ENCODE data around the gene DYDC2. TPM values are rescaled to one million over a fixed set of nuclear protein-coding genes. Genes with fewer than 3 reads are reported as not detected.

Gene DYDC2
- total RNA-seq, 1 donor from 2014 or later, result 0.10 TPM

- no peak for DNase-seq
Measured at GRCh38 chr10:80372675-80373074, 16.1 kb downstream of the DYDC2 start.

GRCh38 chr10:80373502-80373901, 16.9 kb downstream of the DYDC2 start:
- no peak for DNase-seq

GRCh38 chr10:80379701-80380100, 23.1 kb downstream of the DYDC2 start:
- DNase-seq, result no peak

- no peak for DNase-seq
Measured at GRCh38 chr10:80380185-80380584, 23.6 kb downstream of the DYDC2 start.

GRCh38 chr10:80382989-80383388, 26.4 kb downstream of the DYDC2 start:
- DNase-seq, result peak; percentile 12

GRCh38 chr10:80390740-80391139, 34.2 kb downstream of the DYDC2 start:
- no peak for DNase-seq

GRCh38 chr10:80392250-80392649, 35.7 kb downstream of the DYDC2 start:
- DNase-seq, result no peak

GRCh38 chr10:80394358-80394916, 37.9 kb downstream of the DYDC2 start:
- no peak for DNase-seq

GRCh38 chr10:80397014-80397413, 40.4 kb downstream of the DYDC2 start:
- DNase-seq, result no peak

- no peak for DNase-seq
Measured at GRCh38 chr10:80400136-80400804, 43.7 kb downstream of the DYDC2 start.

GRCh38 chr10:80405035-80405434, 48.5 kb downstream of the DYDC2 start:
- no peak for DNase-seq

- DNase-seq, result peak; percentile 53
Measured at GRCh38 chr10:80405626-80406025, 49.0 kb downstream of the DYDC2 start.

GRCh38 chr10:80406204-80406603, 49.6 kb downstream of the DYDC2 start:
- peak; percentile 22 for DNase-seq

GRCh38 chr10:80407812-80408241, 51.2 kb downstream of the DYDC2 start:
- DNase-seq, result no peak

- DNase-seq, result no peak
Measured at GRCh38 chr10:80408242-80409101, 51.9 kb downstream of the DYDC2 start, which contains the start of gene PRXL2A. TSS of gene PRXL2A (plus strand) at chr10:80408551. CDS start at chr10:80420468, 11,917 bp downstream.

GRCh38 chr10:80409121-80409520, 52.5 kb downstream of the DYDC2 start:
- DNase-seq, result no peak

GRCh38 chr10:80410122-80410521, 53.5 kb downstream of the DYDC2 start:
- DNase-seq, result no peak

- no peak for DNase-seq
Measured at GRCh38 chr10:80410578-80411145, 54.1 kb downstream of the DYDC2 start.

- no peak for DNase-seq
Measured at GRCh38 chr10:80411267-80411668, 54.7 kb downstream of the DYDC2 start.

- no peak for DNase-seq
Measured at GRCh38 chr10:80411681-80412220, 55.2 kb downstream of the DYDC2 start.

GRCh38 chr10:80412486-80412885, 55.9 kb downstream of the DYDC2 start:
- peak; percentile 11 for DNase-seq

GRCh38 chr10:80413271-80413996, 56.9 kb downstream of the DYDC2 start:
- peak; percentile 77 for DNase-seq

All from skin of body (tissue), 2 donors.